Uterus (tissue), 2 donors: Measurements from ENCODE around the gene IL36RN.

Source experiments
- CTCF ChIP-seq, 4 experiments: fragments of 200-600 bp in 2 of 4; fragments of 450-650 bp in 2 of 4; sonication (generic) in 2 of 4; IDR thresholded peaks; one replicate each; pipeline ENCODE4 v1.5.1; 2016 to 2019; ENCODE audit warnings: antibody characterized with exemption in 4 of 4, mild to moderate bottlenecking in 2 of 4, moderate library complexity in 1 of 4
- POLR2A ChIP-seq, 2 donors: fragments of 450-650 bp; IDR thresholded peaks; one replicate each; pipeline ENCODE4 v1.6.1; 2016; ENCODE audit warnings: antibody characterized with exemption in 2 of 2, mild to moderate bottlenecking in 1 of 2, moderate library complexity in 1 of 2

- no peak for TF ChIP-seq POLR2A (IDR thresholded peaks at IDR 0.05)
- no peak for TF ChIP-seq CTCF (IDR thresholded peaks at IDR 0.05)
These were observed 33.3 kb upstream of the IL36RN start for GRCh38 chr2:113025737-113026136.
